Measurements from ENCODE around the gene PLA2G3.

PLA2G3 gene

DNA sequence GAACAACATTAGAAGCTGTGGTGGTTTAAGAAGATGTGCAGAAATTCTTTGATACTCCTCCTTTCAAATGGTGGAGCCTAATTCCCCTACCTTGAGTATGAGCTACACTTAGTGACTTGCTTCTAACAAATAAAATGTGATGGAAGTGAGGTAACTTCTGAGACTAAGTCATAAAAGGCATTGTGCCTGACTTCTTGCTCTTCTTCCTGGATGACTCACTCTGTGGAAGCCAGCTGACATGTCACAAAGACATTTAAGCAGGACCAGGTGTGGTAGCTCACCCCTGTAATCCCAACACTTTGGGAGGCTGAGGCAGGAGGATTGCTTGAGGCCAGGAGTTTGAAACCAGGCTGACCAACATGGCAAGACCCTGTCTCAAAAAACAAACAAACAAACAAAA, 3.9 kb upstream of the PLA2G3 start:
- peak; percentile 22 for DNase-seq

DNA sequence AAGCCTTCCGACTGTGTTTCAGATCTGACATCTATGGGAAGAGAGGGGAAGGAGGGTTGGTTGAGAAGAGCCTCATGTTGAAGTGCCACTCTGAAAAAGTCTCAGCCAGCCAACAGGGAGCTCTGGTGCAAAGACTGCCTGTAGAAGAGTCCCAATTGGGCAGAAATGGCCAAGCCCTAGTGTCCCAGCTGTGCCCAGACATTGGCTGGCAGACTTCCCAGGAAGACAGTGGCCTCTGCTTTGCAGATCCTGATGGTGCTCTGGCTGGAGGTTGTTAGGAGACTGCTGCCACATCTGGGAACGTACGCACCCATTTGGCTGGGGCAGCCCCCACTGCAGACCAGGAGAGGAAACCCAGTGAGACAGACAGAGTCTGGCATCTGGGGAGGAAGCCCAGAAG, 3.2 kb upstream of the PLA2G3 start:
- peak; percentile 23 for DNase-seq

DNA sequence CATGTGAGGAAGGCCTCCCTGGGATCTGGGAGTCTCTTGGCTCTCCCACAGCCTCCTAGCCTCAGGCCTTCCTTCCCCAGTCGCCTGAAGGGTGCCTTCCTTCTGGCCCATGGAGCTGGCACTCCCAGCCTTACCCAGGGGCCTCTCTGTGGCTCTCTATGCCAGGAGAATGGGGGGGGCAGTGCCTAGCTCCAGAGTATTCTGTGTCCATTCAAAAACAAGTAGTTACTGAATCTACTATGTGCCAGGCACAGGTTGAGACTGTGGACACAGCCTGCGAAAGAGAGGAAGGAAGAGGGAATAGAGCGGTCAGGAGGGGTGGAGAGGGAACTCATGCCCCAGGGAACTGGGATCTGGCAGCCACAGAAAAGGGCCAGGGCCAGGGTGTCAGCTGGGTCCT, 2.7 kb upstream of the PLA2G3 start:
- DNase-seq: no peak

DNA sequence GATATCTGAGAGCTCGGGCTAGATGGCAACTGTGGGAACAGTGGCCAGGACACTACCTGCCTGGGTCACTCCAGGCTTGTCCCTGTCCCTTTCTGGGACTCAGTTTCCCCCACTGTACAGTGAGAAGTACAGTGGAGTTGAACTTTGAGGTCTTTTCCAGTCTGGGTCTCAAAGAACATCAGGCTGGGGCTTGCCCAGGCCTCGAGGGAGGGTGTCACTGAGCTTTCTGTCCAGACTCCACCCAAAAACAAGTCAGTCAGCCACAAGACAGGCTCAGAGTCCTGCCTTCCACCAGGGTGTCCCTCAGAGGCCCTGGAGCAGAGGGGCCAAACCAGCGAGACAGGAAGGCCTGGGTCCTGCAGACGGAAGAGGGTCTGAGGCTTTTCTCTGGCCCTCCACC, 2.0 kb upstream of the PLA2G3 start:
- DNase-seq: no peak

DNA sequence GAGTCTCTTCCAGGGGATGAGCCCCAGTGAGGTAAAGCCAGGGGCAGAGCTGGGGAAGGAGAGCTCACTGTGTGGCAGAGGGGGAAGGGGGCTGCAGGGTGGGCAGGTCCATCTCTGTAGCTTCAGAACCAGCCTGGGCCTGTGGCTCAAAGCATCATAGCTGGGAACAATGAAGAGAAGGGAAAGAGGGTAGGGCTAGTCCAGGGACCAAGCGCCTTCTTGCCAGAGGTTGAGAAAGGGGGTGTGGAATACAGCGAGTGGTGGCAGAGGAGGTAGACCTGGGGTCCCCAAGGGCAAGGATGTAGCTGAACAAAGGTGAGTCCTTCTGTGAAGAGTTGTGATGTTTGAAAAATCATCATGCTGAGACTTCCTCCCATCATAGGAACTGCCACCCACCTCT, 1.2 kb upstream of the PLA2G3 start:
- DNase-seq: no peak

DNA sequence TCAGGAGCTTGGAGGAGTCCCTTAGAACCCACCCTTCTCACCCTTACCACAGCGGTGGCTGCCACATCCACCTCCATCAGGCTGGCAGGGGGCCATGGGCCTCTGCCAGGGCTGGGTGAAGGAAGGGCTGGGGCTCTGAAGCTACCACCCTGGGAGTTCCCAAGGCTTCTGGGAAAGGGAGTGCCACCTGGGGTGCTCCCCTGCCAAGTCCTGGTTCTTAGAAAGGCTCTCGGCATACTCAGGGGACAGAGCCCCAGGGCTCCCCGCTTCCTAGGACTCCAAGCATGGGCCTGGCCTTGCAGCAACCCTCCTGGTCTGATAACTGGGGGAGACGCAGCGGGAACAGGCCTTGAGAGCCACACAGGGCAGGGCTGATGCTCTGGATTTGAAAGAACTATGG, 438 bp upstream of the PLA2G3 start:
- no peak for DNase-seq

DNA sequence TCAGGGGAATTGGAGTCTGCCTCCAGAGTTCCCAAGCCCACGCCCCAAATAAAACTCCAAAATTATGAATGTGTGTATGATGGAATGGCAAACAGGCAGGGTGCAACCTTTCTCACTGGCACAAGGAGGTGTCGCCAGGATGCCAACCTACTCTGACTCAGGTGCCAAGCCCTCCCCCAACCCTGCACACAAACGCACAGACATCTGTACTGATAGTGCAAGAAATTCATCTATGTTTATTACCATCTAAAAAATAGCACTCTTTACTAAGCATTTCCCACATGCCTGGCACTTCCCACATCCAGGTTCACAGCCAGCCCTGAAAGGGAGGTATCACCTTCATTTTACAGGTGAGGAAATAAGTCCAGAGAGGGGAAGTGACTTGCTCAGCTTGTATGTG, 1.2 kb downstream of the PLA2G3 start:
- DNase-seq: no peak

DNA sequence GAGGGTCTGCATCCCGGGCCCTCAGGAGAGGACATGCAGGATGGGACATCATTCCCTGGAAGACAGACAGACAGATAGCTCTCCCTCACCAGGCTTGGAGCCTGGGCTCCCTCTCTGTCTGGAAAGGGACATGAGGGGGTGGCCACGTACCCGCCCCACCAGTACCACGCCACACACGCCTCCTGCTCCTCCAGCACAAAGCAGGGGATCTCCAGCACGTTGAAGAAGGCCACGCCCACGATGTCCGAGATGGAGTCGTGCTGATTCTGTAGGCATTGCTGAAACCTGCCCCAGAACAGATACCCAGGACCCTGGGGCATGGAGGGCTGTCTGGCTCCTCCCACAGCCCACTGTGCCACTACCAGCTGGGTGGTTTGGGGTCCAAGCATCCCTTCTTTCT, 2.2 kb downstream of the PLA2G3 start:
- DNase-seq: no peak

DNA sequence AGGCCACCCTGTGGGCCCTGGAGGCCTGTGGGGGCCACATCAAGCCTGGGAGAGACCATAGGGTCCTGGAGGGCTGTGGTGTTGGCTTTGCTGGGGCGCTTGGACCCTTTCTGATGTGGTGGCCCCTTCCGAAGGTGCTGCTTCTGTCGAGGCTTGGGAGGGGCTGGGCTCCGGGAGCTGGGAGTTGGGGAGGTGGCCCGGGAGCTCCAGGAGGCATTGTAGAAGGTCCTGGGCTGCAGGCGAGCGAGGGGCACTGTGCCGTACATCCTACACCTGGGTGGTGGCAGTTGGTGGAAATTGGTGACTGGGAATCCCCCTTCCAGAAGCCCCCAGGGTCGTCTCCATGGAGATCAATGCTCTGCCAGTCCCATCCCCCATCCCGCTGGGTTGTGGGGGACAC, 2.6 kb downstream of the PLA2G3 start:
- DNase-seq: no peak

DNA sequence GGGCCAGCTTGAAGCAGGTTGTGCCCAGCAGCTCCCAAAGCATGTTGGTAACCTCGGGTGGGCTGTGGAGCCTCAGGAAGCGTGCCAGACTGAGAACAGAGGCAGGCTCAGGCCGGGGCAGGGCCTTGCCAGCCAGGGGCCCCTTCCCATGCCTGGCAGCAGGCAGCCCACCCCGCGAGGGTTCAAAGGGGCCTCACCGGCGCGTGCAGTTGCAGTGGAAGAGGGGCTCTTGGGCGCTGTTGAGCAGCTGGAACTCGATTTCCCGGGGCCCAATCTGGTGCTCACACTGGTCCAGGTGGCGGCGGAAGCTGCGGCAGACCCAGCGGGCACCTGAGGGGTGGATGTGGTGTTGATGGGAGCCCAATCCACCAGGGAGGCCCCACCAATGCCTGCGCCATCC, 3.6 kb downstream of the PLA2G3 start:
- DNase-seq: no peak

DNA sequence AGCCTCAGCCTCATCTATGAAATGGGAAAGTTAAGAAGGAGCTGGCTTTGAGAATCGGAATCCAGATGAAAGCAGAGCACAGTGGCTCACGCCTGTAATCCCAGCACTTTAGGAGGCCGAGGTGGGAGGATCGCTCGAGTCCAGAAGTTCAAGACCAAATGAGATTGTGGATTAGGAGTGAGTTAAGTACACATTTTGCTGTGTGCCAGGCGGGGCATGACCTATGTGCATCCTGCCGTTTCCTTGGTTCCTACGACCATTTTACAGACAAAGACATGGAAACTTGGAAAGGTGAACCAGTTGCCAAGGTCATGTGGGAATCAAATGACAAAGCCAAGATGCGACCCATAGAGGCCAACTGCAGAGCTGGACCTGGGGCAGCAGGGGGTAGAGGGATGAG, 4.2 kb downstream of the PLA2G3 start:
- DNase-seq: no peak

DNA sequence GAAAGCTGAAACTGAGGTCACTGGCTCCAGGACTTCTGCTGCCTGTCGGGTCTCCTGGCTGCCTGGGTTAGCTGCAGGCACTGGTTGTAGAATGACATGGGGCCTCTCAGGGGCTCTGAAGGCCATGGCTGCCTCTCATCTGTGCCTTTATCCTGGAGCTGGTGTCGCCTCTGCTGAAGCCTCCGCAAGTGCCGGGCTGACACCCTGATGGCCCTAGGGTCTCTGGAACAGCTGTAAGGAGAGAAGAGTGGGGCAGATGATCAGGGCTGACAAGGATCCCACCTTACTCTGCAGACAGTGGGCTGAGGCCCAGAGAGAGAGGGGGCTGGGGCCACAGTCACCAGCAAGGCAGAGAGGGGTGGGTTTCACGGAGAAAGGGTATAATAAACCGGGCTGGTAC, 4.6 kb downstream of the PLA2G3 start:
- DNase-seq: no peak

DNA sequence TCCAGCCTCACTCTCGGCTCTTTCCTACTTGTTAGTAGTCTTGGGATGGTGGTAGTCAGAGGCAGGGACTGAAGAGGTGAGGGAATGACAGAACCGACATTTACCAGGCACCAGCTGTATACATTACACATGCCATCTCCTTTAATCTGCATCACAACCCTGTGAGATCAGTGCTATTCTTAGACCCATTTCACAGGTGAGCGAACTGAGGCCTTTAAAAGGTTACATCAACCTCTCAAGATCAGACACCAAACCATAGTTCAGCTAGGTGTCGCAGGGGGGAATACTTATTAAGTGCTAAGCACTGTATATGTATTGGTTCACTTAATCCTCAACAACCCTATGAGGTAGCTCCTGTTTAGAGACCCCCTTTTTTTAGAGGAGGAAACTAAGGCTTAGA, 5.6 kb downstream of the PLA2G3 start:
- DNase-seq: no peak

DNA sequence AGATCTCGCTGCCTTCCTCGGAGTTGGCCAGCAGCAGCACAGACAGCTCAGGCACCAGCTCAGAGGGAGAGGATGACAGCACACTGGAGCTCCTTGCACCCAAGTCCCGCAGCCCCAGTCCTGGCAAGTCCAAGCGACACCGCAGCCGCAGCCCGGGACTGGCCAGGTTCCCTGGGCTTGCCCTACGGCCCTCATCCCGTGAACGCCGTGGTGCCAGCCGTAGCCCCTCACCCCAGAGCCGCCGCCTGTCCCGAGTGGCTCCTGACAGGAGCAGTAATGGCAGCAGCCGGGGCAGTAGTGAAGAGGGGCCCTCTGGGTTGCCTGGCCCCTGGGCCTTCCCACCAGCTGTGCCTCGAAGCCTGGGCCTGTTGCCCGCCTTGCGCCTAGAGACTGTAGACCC, 6.4 kb downstream of the PLA2G3 start:
- DNase-seq: no peak

DNA sequence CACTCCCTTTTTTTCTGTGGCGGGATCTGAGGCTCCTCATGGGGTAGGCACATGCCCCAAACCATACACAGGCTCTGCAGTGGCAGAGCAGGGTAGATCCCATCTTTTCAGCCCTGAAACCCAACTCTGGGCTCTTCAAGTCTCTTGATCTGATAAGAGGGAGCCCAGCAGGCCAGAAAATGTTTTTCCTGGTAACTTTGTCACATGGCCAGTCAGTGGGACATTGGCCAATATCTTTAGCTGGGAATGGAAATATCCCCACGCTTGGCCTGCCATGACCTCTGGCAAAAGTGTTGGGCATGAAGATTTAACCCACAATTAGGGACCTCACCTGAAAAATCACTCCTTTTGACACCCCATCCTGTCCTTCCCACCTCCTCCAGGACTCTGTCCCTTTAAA, 9.4 kb downstream of the PLA2G3 start:
- DNase-seq: no peak

DNA sequence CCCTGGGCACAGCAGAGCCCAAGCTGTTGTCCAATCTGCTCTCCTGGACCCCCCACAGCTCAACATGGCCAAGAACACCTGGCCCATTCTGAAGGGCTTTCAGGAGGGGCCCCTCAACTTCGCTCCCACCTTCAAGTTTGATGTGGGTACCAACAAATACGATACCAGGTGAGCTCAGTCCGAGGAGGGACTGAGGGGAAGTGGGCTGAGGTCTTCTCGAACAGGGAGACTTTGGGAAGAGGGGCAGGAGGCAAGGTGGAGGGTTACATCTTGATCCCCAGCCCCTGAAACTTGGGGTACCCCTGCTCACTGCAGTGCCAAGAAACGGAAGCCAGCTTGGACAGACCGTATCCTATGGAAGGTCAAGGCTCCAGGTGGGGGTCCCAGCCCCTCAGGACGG, 12.2 kb downstream of the PLA2G3 start:
- DNase-seq: no peak

DNA sequence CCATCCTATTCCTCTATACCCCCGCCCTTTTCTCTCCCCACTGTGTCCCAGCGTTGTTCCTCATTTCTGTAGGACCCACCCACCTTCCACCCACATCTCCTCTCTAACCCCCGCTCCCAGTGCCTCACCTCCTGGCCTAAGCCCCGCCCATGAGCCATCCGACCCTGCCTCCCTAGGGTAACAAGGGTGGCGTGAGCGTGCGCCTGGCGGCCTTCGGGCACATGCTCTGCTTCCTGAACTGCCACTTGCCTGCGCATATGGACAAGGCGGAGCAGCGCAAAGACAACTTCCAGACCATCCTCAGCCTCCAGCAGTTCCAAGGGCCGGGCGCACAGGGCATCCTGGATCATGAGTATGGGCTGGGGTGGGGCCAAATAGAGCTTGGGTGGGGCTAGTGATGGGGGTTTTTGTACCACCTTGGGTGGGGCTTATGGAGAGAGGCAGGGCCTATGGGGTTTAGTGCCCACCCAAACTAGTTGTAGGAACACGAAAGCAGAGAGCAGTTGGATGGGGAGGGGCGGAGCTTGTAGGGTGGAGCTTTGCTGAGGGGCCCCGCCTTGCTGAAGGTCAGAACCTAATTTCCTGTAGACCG, 13.0 kb downstream of the PLA2G3 start:
- DNase-seq: no peak

DNA sequence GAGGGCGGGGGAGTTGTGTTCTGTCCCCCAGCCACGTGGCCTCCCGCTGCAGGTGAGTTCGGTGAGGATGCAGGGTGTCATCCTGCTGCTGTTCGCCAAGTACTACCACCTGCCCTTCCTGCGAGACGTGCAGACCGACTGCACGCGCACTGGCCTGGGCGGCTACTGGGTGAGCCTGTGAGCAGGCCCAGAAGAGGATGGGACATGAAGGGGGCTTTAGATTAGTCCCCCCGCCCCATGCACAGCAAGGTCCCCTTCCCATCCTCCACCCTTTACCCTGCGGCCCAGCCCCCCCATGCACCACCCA, 13.5 kb downstream of the PLA2G3 start:
- no peak for DNase-seq

DNA sequence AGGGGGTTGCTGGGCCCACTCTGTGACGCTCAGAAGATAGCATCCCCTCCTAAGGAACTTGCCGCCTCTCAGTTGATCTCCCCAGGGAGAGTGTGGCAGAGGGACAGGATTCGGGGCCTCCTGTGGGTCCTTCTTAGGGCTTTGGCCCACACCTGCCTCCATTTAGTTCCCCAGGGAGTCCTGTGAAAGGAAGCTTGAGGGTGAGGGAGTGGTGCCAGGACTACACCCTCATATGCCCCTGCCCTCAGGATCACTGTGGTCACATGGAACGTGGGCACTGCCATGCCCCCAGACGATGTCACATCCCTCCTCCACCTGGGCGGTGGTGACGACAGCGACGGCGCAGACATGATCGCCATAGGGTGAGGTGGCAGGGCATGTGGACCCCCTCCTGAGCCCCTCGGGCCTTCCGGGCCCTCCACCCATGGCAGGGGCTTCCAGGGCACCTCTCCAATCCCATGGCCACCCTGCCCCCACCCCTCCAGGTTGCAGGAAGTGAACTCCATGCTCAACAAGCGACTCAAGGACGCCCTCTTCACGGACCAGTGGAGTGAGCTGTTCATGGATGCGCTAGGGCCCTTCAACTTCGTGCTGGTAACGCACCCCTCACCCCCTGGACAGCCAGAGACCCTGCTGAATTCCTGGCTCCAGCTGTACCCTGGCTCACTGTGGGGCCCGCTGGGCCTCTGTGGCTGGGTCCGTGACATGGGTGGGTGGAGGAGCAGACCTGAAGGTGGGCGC, 14.0 kb downstream of the PLA2G3 start:
- DNase-seq: peak; percentile 18

DNA sequence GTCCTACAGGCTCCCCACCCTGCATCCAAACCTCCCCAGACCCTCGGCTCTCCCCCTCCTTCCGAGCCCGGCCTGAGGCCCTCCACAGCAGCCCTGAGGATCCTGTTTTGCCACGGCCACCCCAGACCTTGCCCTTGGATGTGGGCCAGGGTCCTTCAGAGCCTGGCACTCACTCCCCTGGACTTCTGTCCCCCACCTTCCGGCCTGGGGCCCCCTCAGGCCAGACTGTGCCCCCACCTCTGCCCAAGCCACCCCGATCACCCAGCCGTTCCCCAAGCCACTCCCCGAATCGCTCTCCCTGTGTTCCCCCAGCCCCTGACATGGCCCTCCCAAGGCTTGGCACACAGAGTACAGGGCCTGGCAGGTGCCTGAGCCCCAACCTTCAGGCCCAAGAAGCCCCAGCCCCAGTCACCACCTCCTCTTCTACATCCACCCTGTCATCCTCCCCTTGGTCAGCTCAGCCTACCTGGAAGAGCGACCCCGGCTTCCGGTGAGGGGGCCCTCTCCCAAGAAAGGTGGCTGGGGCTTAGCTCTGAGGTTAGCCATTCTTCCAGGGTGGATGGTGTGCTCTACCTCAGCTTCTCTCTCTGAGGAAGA, 14.7 kb downstream of the PLA2G3 start:
- DNase-seq: no peak

DNA sequence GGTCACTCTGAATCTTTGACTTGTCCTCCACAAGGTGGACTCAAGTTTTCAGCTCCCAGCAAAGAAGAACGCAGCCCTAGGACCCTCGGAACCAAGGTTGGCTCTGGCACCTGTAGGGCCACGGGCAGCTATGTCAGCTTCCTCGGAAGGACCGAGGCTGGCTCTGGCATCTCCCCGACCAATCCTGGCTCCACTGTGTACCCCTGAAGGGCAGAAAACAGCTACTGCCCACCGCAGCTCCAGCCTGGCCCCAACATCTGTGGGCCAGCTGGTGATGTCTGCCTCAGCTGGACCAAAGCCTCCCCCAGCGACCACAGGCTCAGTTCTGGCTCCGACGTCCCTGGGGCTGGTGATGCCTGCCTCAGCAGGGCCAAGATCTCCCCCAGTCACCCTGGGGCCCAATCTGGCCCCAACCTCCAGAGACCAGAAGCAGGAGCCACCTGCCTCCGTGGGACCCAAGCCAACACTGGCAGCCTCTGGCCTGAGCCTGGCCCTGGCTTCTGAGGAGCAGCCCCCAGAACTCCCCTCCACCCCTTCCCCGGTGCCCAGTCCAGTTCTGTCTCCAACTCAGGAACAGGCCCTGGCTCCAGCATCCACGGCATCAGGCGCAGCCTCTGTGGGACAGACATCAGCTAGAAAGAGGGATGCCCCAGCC, 15.4 kb downstream of the PLA2G3 start:
- no peak for DNase-seq

DNA sequence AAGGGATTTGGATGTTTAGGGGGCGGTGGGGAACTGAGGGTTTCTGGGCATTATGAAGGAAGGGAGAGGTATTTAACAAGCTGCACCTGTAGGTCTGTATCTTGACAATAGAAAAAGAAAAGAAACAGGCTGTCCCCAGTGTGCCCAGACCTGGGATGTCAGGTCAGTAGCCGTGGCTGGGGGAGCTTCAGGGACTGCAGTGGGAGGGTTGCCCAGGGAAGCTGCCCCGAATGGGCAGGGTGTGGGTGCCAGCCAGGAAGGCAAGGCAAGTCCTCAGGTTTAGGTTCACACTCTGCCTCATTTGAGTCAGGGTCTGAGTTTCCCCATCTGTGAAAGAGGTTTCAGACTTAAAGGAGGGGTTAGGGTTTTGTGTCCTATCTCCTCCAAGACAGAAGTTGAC, 16.0 kb downstream of the PLA2G3 start:
- DNase-seq: no peak

DNA sequence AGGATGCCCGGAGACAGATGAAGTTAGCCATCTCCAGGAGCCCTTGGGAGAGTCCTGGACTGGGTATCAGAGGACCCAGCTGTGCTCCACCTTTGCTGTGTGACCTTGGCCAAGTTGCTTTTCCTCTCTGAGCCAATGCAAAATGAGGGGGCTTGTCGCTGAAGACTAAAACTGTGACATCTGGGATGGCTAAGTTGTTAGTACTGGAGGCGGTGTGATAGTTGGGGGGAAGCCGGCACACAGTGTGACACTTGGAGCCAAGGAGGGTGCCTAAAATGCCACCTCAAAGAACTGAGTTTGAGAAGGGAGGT, 17.1 kb downstream of the PLA2G3 start:
- DNase-seq: no peak

DNA sequence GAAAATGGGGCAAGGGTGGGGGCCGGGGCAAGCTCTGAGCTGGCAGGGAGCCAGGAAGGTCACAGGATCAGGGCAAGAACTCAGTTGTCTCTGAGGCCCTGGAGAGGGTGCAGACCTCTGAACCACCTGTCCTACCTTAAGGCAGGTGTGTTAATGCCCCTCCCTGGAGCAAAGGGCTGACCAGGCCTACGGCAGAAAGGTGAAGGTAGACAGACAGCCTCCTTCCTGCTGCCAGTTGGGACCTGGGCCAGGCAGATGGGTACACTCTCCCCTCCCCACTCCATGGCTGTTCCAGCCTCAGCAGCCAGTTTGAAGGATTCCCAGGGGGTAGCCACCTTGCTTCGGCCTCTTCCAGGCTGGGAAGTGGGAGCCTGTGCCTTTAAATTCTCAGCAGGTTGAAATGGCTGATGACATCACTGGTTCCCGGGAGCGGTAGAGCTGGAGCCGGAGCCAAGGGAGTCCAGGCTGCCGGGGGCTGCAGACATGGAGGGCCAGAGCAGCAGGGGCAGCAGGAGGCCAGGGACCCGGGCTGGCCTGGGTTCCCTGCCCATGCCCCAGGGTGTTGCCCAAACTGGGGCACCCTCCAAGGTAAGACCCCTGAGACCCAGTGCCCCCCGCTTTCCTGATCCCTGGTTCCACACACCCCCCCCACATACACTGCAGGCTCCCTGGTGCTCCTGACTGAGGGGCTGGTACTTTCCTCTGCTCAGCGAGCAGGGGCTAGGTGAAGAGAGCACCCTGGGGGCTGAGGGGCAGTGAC, 17.6 kb downstream of the PLA2G3 start, which contains the start of gene INPP5J:
INPP5J (plus strand) TSS at position 435 of the 760 bp plus-strand sequence; CDS start at position 484, 49 bp downstream.
- DNase-seq: peak; percentile 97
